HG03139 (cell line): ENCODE measurements around the gene PTPRS.
"Not testable (repeated sequence)": the region's sequence is repeated elsewhere in the genome, so short reads cannot be mapped to it uniquely, and the experiment has no call there.

ENCODE experiments used
- ATAC-seq: cut with Tn5 transposase; IDR thresholded peaks from one replicate; pipeline ENCODE4 v1.9.1; 2021; ENCODE audit not compliant: unreplicated experiment

Gene PTPRS

DNA sequence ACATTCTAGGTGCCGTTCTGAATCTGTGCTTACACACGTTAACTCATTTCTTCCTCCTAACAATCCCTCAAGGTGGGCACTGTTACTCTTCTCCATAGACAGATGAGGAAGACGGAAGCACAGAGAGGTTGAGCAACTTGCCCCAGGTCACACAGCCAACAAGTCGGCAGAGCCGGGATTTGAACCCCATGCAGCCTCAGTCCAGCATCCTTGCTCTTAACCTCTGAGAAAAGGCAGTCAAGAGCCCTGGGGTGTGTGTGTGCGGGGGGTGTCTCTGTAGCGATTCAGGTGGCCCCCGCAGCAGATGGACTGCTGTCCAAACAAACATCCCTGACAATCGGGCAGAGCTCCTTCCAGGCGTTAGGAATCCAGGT is 6.3 kb downstream of the PTPRS start:
- no peak for ATAC-seq

DNA sequence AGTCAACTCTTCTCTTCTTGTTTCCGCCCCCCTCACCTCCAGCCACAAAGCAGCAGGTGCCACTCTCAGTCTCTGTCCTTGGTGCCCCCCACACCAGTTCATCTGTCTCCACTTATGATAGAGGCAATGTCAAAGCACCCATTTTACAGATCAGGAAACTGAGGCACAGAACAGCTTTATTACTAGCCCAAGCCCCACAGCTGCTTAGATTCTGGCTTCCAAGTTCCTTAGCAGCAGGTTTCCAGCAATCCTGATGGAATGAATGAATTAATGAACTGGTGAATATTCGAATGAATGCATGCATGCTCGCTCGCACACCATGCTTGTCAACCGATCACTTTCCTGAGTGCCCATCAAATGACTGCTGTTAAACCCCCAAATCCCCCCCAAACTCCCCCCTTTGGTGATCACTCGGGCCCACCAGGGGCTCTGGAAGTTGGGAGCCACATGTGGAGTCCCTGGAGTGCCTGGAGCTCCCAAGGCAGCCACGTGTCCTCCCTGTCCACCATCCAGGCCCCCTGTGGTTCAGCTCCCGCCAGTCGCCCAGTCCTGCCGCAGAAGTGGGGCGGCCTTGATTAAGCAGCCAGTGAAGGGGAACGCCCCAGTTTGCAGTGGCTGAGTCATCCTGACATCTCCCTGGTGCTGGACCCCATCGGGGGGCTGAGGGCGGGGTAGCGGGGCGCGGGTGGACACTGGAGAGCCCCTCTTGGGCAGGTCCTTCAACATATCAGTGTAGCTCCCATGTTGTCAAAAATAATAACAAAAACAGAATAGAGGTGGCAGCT is 6.8 kb downstream of the PTPRS start:
- no peak for ATAC-seq

GRCh38 chr19:5332501-5332900 is 8.1 kb downstream of the PTPRS start:
- ATAC-seq: no peak

GRCh38 chr19:5331790-5332189 is 8.8 kb downstream of the PTPRS start:
- no peak for ATAC-seq

GRCh38 chr19:5330307-5330720 is 10.3 kb downstream of the PTPRS start:
- ATAC-seq: no peak

DNA sequence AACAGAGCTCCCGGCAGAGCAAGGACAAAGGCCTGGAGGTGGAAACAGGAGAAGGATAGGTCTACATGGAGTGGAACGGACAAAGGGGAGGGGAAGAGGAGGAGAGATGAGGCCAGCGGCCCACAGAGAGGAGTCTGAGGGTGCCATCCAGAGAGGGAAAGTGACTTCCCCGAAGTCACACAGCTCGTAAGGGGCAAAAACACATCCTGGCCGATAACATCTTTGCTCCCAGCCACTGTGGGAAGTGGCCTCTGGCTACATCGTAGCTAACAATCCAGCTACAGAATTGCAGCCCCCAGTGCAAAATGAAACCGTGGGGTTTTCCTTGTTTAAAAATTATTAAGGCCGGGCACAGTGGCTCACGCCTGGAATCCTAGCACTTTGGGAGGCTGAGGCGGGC is 11.5 kb downstream of the PTPRS start:
- no peak for ATAC-seq

- ATAC-seq: not testable (repeated sequence)
These were observed 12.2 kb downstream of the PTPRS start for GRCh38 chr19:5328407-5328806.

- no peak for ATAC-seq
These were observed 13.5 kb downstream of the PTPRS start for GRCh38 chr19:5326986-5327623.

- ATAC-seq: no peak
These were observed 14.1 kb downstream of the PTPRS start for GRCh38 chr19:5326545-5326944.

- ATAC-seq: no peak
These were observed 15.7 kb downstream of the PTPRS start for GRCh38 chr19:5324947-5325346.

DNA sequence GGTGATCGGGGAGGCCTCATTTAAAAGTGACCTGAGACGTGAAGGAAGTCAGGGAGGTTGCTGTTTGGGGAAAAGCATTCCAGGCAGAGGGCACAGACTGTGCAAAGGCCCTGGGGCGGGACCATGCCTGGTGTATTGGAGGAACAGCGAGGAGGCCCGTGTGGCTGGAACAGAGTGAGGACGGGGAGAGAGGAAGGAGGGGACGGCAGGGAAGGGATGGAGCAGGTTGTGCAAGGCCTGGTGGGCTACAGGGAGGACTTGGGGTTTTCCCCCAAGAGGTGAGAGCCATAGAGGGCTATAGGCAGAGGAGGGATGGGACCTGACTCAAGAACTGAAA is 17.2 kb downstream of the PTPRS start:
- no peak for ATAC-seq

DNA sequence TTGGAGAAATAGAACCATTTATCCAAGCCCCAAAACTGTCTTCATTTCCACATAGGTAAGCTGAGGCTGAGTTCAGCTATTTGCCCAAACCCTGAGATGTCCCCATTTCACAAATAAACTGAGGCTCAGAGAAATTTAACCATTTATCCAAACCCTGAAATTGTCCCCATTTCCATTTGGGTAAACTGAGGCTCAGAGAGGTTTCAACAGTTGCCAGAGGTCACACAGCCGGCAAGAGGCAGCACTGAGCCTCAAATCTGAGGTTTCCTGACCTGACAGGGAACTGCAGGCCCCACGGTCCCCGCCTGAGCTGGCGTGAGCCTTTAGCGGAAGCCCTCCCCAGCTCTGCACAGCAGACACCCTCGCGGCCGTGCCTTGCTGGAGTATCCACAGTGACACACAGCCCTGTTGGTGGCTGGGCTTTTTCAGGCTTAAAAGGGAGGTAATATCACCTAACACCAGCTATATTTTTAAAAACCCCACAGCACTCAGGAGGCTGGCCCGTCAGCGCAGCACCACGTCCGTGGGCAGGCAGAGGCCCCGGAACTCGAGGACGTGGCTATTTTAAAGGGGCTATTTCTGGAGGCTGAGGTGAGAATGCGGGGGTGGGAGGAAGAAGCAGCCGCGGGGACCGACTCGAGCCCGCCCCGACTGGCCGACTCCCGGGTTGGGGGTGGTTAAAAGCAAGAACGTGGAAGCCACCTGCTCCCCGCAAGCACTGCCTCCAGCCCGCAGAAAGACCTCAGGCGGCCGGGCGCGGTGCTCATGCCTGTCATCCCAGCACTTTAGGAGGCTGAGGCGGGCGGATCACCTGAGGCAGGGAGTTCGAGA is 18.5 kb downstream of the PTPRS start:
- ATAC-seq: no peak

- no peak for ATAC-seq
These were observed 19.5 kb downstream of the PTPRS start for GRCh38 chr19:5321066-5321642.

- ATAC-seq: no peak
These were observed 21.1 kb downstream of the PTPRS start for GRCh38 chr19:5319516-5319915.

- no peak for ATAC-seq
These were observed 22.3 kb downstream of the PTPRS start for GRCh38 chr19:5318306-5318705.

DNA sequence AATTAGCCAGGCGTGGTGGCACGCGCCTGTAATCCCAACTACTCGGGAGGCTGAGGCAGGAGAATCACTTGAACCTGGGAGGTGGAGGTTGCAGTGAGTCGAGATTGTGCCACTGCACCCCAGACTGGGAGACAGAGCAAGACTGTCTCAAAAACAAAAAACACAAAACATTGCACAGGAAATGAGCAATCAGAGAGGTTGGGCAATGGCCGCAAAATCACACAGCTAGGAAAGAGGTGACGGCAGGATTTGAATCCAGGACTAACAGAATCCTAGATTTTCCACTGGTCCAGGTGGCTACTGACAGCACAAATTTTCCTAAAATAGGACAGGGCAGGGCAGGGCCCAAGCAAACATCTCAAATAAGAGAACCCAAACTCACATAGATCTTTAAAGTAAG is 23.3 kb downstream of the PTPRS start:
- ATAC-seq: no peak

GRCh38 chr19:5316138-5316537 is 24.5 kb downstream of the PTPRS start:
- ATAC-seq: no peak

- ATAC-seq: no peak
These were observed 25.7 kb downstream of the PTPRS start for GRCh38 chr19:5314907-5315298.

DNA sequence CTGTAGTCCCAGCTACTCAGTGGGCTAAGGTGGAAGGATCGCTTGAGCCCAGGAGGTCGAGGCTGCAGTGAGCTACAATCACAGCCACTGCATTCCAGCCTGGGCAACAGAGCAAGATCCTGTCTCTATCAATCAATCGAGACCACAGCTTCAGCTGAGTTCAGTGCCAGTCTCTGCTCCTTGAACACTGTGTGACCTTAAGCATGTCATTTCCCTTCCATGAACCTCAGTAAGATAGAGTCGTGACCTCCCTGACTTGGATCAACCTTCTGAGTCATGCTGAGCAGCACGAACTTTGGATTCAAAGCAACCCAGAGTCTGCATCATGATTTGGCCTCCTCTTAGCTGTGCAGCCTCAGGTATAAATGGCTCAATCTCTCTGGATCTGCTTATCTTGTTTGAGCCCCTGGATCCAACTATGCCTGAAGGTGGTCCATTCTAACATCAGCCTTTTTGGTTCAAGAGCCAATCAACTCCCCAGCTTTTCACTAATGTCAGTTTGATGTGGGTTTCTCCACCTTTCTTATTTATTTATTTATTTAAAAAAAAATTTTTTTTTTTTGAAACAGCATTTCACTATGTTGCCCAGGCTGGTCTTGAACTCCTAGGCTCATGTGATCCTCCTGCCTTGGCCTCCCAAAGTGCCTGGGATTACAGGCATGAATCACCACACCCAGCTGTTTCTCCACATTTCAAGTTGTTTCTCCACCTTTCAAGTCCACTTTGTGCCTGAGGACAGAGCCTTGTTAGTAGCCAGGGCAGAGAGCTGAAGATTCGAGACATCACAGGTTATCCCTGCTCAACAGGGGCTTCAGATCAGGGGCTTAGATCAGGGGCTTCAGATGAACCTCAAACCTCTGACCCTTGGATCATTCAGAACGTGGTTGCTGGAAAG is 26.4 kb downstream of the PTPRS start:
- ATAC-seq: no peak

DNA sequence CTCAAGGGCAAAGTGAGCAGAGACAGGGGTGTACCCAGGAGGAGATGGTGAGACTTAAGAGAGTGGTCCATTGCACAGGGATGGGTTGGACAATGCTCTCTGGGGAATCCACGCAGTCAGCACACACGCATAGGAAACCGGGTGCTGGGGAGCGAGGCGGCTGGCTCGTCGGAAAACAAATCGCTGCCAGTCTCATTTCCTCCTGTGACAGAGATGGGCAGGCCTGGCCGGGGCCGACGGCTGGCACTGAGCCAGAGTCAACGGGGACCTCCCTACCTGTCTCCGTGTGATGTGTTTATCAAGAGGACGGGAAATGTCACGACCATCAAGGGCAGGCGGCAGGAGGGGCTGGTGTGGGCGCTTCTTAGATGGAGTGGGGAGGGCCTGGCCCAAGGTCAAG is 27.3 kb downstream of the PTPRS start:
- ATAC-seq: no peak

GRCh38 chr19:5312058-5312457 is 28.6 kb downstream of the PTPRS start:
- no peak for ATAC-seq
